Heart left ventricle (tissue), 13 donors: Measurements from ENCODE around the gene LMBRD1.

Experiments
- CTCF ChIP-seq, 12 donors: fragments of 200-600 bp; sonication (generic) in 4 of 12; IDR thresholded peaks; one replicate each; pipeline versions ENCODE4 v1.5.0 to v1.8.0; 2018 to 2022; ENCODE audit warnings: antibody characterized with exemption in 12 of 12, mild to moderate bottlenecking in 5 of 12
- POLR2A ChIP-seq, 2 donors: fragments of 450-650 bp; IDR thresholded peaks; one replicate each; pipeline ENCODE4 v1.6.1; 2017; ENCODE audit warnings: antibody characterized with exemption in 2 of 2, mild to moderate bottlenecking in 2 of 2, moderate library complexity in 2 of 2
- donor health status: ischemic (EF 13 %, LVEDD 7.1; RV severe dilation, severe dysfunction).
- donor health status: DM: no; HTN: yes; CAD: no.
- donor health status: DM: no; HTN: no; CAD: no.
- donor health status: ischemic (EF 25% LVEDD 6.9; RV normal size, moderate dysfunction).
- donor health status: ischemic (EF 25% LVEDD 5.7; RV mildly dilated, moderate dysfunction).
- donor health status: ischemic (EF 35%, LVEDD 5.7; RV mildly dilated, moderate dysfunction).
- donor health status: nonischemic (EF 11% LVEDD 7.7; RV severe dilation, severe dysfunction).
- donor health status: DM: yes; HTN: yes; CAD: no.
- donor health status: PGD.
- donor health status: ischemic (EF 29% LVEDD 5.4; RV normal size, mild dysfunction).
- donor health status: nonischemic (EF 23%, LVEDD 6.1; RV moderate dilation, normal function).

- no peak for TF ChIP-seq CTCF (IDR thresholded peaks at IDR 0.05)
- TF ChIP-seq POLR2A (IDR thresholded peaks at IDR 0.05): no peak
Measured at GRCh38 chr6:69792292-69792691, 4.5 kb downstream of the LMBRD1 start.
